Glomerular visceral epithelial cell (primary cell): Measurements from ENCODE around the gene PHOSPHO1.
"Not testable (repeated sequence)": the region's sequence is repeated elsewhere in the genome, so short reads cannot be mapped to it uniquely, and the experiment has no call there.

ENCODE experiments used
- DNase-seq: peaks from one replicate; pipeline ENCODE4 v3.0.0-alpha.2; 2016; ENCODE audit errors: extremely low spot score

The PHOSPHO1 gene

DNA sequence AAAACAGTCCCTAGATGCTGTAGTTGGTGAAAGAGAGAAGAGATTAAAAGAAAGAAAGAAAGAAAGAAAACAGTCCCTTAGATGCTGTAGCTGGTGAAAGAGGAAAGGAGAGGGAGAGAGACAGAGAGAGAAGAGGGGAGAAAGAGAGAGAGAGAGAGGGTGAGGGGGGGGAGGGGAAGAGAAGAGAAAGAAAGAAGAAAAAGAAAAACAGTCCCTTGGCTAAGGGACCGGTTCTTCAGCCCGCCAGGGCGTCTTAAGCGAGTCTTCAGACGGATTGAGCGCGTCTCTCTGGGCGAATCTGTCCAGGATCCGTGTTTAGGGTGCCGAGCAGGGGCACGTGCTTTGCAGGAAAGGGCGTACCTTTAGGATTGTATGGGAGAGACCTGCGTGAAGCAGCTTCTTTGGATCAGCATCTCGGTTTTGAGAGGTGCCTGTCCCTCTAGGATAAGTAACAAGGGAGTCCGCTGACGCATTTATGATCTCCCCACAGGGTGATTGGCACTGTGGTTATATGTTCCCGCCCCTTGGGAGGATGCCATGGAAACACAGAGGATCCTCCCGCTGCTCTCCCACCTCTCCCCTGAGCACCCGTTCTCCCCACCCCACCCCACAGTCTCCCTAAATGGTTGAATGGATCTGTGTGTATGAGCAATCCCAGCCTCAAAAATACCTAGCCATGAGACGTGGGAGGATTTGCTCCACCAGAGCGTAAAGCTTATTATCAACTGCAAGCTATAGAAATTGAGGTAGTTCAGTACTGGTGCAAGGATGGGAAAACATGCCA, 36.9 kb downstream of the PHOSPHO1 start:
- DNase-seq: peak; percentile 100

DNA sequence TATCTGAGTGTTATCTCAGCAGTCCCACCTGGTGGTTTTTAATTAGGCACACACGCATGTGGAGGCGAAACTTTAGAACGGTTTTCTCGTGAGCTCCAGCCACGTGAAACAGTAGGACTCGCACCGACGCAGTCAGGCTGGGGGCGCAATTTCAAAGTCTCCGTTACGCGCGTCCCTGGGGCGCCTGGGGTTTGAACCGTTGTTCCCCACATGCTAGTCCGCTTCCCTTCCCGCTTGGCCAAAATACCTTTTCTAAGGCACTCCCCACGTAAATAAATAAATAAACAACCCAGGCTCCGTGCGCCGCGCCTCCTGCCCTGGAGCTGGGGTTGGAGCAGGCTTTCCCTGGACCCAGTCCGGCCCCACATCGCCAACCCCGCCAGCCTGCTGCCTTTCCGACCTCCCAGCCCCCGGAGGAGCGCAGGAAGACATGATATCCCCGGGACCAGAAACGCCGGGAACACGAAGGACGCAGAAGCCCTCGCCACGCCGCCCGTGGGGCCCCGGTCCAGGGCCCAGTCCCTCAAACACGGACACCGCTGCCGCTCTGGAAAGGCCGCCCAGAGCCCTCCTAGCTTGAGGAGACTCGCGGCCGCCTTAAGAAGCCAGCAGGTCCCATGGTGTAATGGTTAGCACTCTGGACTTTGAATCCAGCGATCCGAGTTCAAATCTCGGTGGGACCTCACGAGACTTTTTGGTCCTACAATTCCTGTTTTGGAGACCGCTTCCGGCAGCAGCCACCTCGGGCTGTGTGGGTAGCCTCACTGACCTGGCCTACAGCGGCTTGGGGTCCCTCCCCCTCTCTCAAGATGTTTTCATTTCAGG, 38.5 kb downstream of the PHOSPHO1 start:
- peak; percentile 88 for DNase-seq

DNA sequence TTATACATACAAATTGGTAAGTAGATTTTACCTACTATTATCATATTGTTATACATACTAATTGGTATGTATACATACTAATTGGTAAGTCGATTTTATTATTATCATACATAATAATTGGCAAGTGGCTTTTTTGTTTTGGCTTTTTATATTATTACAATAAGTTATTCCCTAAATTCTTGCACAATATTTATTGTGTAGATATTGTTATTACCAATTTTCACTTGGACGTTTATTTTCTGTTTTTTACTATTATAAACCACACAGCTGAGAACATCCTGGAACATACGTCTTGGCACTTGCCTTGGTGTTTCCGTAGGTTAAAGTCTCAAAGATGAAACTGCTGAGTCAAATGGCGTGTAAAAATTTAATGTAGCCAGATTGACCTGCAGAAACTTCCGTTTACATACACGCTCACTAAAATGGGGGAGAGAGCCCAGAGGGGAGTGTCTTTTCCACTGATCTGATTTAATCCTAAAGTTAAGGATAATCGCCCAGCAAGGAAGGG, 39.1 kb downstream of the PHOSPHO1 start:
- DNase-seq: no peak

DNA sequence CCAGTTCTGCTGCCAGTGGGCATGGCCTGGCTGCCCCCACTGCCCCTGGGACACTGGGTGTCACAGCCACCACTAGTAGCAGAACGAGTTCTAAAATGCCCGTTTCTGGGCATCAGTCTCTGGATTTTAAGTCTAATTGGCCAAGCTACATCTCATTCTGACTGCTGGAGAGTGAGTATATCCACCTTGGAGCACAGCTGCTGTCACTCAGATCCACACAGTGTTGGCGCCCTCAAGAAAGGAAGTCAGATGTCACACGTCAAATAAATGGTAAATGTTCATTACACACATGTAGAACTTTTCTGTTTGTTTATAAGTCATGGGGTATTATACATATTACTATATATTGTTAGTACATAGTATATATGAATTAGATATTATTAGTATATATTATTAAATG, 39.7 kb downstream of the PHOSPHO1 start:
- no peak for DNase-seq

DNA sequence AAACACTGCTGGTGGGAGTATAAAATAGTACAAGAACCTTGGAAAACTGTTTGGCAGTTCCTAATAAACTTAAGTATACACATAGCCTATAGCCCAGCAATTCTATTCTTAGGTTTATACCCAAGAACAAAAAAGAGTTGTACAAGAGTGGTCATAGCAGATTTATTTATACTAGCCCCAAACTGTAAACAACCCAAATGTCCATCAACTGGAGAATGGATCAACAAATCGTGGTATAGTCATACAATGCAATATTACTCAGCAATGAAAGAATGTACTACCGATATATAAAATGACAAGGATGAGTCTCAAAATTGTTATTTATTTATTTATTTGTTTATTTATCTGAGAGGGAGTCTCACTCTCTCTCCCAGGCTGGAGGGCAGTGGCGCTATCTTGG, 43.3 kb downstream of the PHOSPHO1 start:
- DNase-seq: no peak

DNA sequence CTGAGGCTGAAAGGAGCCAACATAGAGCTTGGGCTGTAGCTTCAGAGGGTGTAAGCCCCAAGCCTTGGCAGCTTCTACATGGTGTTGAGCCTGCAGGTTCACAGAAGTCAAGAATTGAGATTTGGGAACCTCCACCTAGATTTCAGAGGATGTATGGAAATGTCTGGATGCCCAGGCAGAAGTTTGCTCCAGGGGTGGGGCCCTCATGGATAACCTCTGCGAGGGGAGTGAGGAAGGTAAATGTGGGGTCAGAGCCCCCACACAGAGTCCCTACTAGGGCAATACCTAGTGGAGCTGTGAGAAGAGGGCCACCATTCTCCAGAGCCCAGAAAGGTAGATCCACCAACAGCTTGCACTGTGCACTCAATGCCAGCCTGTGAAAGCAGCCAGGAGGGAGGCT, 45.2 kb downstream of the PHOSPHO1 start:
- not testable (repeated sequence) for DNase-seq

DNA sequence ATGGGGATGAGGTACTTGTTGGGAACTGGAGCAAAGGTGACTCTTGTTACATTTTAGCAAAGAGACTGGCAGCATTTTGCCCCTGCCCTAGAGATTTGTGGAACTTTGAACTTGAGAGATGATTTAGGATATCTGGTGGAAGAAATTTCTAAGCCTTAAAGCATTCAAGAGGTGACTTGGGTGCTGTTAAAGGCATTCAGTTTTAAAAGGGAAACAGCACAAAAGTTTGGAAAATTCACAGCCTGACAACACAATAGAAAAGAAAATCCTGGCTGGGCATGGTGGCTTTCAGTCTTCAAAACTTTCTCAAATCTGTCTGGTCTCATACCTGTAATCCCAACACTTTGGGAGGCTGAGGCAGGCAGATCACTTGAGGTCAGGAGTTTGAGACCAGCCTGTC, 46.1 kb downstream of the PHOSPHO1 start:
- DNase-seq: not testable (repeated sequence)

DNA sequence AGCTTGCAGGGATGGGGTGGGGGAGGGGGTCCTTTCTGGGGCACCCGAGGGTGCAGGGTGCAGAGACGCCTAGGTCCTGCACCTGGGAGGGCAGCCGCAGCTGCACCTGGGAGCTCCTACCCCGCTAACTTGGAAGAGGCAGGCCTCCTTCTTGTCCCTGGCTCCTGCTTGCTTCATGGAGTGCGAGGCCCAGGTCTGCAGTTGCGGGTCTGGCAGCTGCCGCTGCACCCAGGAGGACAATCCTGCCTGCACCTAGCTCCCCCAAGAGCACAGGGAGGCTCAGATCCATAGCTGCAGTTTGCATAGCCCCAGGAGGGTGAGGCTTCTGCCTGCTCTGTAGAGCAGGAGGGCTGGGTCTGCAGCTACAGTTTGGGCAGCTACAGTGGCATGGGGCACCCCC, 46.8 kb downstream of the PHOSPHO1 start:
- DNase-seq: no peak

DNA sequence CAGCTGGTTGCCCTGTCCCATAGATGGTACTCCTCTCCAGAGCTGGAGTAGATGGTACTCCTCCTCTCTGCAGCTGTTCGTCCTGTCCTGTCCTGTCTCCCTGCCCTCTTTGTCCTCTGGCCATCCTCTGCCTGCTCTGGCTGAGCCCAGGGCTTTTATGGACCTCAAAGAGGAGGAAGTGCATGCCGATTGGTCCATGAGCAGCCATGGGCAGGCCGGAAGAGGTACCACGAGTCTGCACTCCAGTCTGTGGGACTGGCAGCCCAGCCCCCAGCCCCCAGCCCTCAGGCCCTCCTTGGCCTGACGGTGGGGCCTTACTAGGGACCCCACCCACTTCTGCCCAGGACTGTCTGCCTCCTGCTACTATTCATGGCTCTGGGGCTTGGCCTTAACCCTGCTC, 47.2 kb downstream of the PHOSPHO1 start:
- no peak for DNase-seq

DNA sequence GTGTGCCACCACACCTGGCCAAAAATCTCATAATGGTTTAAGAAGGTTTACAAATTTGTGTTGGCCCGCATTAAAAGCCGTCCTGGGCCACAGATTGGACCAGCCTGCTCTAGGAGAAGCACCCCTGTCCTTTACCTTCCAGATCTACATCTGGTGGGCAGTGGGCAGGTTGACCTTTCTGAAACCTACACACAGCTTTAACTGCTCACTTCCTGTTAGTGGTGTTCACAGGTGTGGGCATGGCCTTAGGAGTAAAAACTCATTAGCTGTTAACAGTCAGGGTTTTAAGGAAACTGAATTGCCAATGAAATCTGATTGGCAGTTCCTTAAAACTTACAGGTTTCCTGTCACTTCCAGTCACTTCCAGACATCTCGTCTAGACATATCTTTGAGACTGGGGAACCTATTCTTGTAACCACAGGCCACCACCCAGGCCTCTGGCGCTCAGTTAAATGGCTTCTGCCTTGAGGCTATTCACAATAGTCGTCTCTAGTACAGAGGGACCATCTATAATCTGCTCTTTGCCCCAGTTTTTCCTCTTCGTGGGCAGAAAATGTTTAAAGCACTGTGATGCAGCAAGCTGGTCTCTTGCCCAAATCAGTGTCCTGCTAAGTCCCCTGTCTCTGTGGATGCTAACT, 49.5 kb downstream of the PHOSPHO1 start:
- no peak for DNase-seq

DNA sequence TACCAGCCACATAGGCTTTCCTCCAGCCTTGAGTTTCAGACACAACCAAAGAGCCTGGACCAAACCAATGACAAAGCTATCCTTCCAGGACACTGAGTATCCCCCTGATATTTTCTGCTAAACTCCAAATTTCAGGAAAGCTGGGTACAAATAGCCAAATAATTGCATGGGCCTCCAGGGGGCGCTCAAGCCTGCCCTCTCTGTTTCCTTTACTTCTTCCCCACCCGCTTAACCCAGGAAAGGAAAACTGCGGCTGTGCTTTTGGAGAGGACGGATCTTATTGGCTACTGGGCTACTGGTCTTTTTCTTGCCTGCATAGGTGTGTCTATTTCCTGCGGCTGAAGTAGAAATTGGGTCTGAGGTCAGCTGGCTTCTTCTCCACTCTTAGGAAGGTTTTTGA, 50.3 kb downstream of the PHOSPHO1 start:
- DNase-seq: peak; percentile 50

DNA sequence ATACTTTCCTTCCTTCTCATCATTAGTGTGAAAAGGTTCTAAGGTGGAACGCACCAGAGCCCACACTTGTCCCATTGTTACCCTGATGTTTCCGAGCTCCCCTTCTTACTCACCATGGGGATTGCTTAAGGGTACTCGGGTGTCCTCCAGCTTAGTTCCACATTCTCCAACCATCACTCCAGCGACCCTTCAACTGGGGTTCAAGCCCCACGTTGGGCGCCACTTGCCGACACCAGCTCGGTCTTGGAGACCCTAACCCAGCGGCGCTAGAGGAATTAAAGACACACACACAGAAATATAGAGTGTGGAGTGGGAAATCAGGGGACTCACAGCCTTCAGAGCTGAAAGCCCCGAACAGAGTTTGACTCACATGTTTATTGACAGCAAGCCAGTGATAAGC, 54.6 kb downstream of the PHOSPHO1 start:
- not testable (repeated sequence) for DNase-seq
